HCT116 (cell line): ENCODE results near the gene TMEM203.

Experiments
- CTCF ChIP-seq, 3 experiments: fragments of 200-600 bp in 1 of 3; sonication (generic) in 1 of 3; IDR thresholded peaks in 2 of 3; conservative IDR thresholded peaks in 1 of 3; 2 replicates each; pipeline ENCODE4 v1.5.1; 2012 to 2017; ENCODE audit warnings: low read depth in 2 of 3, low read length in 2 of 3, antibody characterized with exemption in 1 of 3, borderline replicate concordance in 1 of 3, control low read depth in 1 of 3, mild to moderate bottlenecking in 1 of 3, mixed read lengths in 1 of 3, mixed run types in 1 of 3, moderate library complexity in 1 of 3; ENCODE audit not compliant: insufficient read depth in 1 of 3
- ZNF274 ChIP-seq: fragments of 200-500 bp; sonication (Bioruptor generic); IDR thresholded peaks from 2 replicates; pipeline ENCODE4 v1.6.1; 2014; ENCODE audit warnings: mild to moderate bottlenecking, low read depth, low read length, inconsistent platforms

DNA sequence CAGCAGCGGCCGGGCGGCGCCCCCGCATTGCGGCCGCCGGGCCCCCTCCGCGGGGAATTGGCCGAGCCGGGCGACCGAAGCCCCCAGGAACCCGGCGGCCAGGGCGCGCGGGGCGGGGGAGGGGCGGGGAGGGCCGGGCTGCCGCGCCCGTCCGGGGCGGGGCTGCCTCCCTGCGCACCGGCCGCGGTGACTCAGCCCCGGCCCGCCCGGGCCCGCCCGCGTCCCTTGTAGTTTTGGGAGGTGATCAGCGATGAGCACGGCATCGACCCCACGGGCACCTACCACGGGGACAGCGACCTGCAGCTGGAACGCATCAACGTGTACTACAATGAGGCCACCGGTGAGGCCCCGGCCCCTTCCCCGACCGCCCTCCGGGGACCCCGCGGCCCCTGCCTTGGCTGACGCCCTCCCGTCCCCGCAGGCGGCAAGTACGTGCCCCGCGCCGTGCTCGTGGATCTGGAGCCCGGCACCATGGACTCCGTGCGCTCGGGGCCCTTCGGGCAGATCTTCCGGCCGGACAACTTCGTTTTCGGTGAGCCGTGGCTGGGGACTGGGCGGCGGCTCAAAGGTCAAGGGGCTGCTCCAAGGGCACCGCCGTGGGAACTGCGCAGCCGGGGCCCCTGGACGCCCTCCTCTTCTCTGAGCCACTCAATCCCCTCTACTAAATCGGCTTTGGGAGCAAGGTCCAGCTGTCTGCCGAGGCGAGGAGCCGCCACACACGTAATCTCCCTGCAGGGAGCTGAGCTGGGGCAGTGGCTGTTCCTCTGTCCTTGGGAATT is 36.2 kb upstream of the TMEM203 start:
- TF ChIP-seq CTCF (IDR thresholded peaks at IDR 0.05 in 2 of 3, conservative IDR thresholded peaks at IDR 0.05 in 1 of 3; ENCODE audit: borderline replicate concordance in 1 of 3, insufficient read depth in 1 of 3, low read depth in 2 of 3, low read length in 2 of 3) (no peak), ZNF274 (no peak)
